HEK293T (cell line): ENCODE measurements around the gene TNXB.

Experiments used
- BHLHE40 ChIP-seq: fragments of 450-650 bp; IDR thresholded peaks from 2 replicates; pipeline ENCODE4 v1.6.1; 2016; ENCODE audit warnings: mild to moderate bottlenecking, moderate library complexity, borderline replicate concordance
- CTBP1 ChIP-seq: fragments of 450-650 bp; IDR thresholded peaks from 2 replicates; pipeline ENCODE4 v1.6.1; 2016; ENCODE audit warnings: borderline replicate concordance
- ELF4 ChIP-seq: fragments of 450-650 bp; IDR thresholded peaks from 2 replicates; pipeline ENCODE4 v1.6.1; 2017; ENCODE audit warnings: antibody characterized with exemption
- FOXA1 ChIP-seq: fragments of 450-650 bp; IDR thresholded peaks from 2 replicates; pipeline ENCODE4 v1.6.1; 2016; ENCODE audit warnings: mild to moderate bottlenecking
- FOXK2 ChIP-seq: fragments of 450-650 bp; IDR thresholded peaks from 2 replicates; pipeline ENCODE4 v1.6.1; 2016; ENCODE audit warnings: mild to moderate bottlenecking
- FOXM1 ChIP-seq: fragments of 450-650 bp; IDR thresholded peaks from 2 replicates; pipeline ENCODE4 v1.6.1; 2017; ENCODE audit warnings: mild to moderate bottlenecking, borderline replicate concordance
- HDGF ChIP-seq: fragments of 450-650 bp; IDR thresholded peaks from 2 replicates; pipeline ENCODE4 v1.6.1; 2017; ENCODE audit warnings: antibody characterized with exemption, borderline replicate concordance
- LEF1 ChIP-seq: fragments of 450-650 bp; IDR thresholded peaks from 2 replicates; pipeline ENCODE4 v1.6.1; 2017; ENCODE audit warnings: mild to moderate bottlenecking, borderline replicate concordance
- SP1 ChIP-seq: fragments of 450-650 bp; IDR thresholded peaks from 2 replicates; pipeline ENCODE4 v1.6.1; 2017
- SUZ12 ChIP-seq: fragments of 450-650 bp; IDR thresholded peaks from 2 replicates; pipeline ENCODE4 v1.6.1; 2016; ENCODE audit warnings: mild to moderate bottlenecking
- TARDBP ChIP-seq: fragments of 450-650 bp; IDR thresholded peaks from 2 replicates; pipeline ENCODE4 v1.6.1; 2016
- ZNF384 ChIP-seq: fragments of 450-650 bp; IDR thresholded peaks from 2 replicates; pipeline ENCODE4 v1.6.1; 2016
- TF ChIP-seq, protein P1 (sequence below): fragments of 450-650 bp; IDR thresholded peaks from 2 replicates; pipeline ENCODE4 v1.6.1; 2016

DNA sequence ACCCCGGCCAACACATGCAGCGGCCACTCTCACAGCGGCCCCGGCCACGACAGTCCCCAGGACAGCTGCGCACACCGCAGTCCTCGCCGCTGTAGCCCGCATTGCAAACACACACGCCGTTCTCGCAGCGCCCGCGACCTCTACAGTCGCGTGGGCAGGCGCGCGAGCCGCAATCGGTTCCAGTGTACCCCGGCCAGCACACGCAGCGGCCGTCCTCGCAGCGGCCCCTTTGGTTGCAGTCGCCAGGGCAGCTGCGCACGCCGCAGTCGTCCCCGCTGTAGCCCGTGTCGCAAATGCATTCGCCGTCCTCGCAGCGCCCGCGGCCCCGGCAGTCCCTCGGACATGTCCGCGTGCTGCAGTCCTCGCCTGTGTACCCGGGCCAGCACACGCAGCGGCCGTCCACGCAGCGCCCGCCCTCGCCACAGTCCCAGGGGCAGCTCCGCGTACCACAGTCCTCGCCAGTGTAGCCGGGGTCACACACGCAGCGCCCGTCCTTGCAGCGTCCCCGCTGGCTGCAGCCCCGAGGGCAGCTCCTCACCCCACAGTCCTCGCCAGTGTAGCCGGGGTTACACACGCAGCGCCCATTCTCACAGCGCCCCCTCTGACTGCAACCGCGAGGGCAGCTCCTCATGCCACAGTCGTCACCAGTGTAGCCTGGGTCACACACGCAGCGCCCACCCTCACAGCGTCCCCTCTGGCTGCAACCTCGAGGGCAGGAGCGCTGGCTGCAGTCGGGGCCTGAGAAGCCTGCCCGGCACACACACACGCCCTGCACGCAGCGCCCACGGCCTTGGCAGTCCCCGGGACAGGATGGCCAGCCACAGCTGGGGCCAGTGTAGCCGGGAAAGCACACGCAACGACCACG is 12.5 kb downstream of the TNXB start:
- TF ChIP-seq FOXM1, result no peak
- TF ChIP-seq SP1, result no peak
- no peak for TF ChIP-seq SUZ12
- no peak for TF ChIP-seq FOXK2
- TF ChIP-seq ZNF384, result no peak
- no peak for TF ChIP-seq FOXA1
- TF ChIP-seq, protein P1, sequence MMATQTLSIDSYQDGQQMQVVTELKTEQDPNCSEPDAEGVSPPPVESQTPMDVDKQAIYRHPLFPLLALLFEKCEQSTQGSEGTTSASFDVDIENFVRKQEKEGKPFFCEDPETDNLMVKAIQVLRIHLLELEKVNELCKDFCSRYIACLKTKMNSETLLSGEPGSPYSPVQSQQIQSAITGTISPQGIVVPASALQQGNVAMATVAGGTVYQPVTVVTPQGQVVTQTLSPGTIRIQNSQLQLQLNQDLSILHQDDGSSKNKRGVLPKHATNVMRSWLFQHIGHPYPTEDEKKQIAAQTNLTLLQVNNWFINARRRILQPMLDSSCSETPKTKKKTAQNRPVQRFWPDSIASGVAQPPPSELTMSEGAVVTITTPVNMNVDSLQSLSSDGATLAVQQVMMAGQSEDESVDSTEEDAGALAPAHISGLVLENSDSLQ, result no peak
- no peak for TF ChIP-seq HDGF
- TF ChIP-seq BHLHE40, result no peak
- TF ChIP-seq CTBP1, result no peak
- no peak for TF ChIP-seq ELF4
- no peak for TF ChIP-seq TARDBP
- TF ChIP-seq LEF1, result no peak
